ENCODE results near the gene SLC16A4.

The SLC16A4 gene

GRCh38 chr1:110430366-110430765, 39.5 kb upstream of the SLC16A4 start:
- H3K27ac ChIP-seq: no peak overlapping the region
- TF ChIP-seq CTCF (conservative IDR thresholded peaks at IDR 0.05): no peak
- TF ChIP-seq ZFX (IDR thresholded peaks at IDR 0.05): no peak

GRCh38 chr1:110428946-110429345, 38.1 kb upstream of the SLC16A4 start:
- no peak overlapping the region for H3K27ac ChIP-seq
- TF ChIP-seq ZFX (IDR thresholded peaks at IDR 0.05): no peak
- no peak for TF ChIP-seq CTCF (conservative IDR thresholded peaks at IDR 0.05)

- H3K27ac ChIP-seq: no peak overlapping the region
- TF ChIP-seq ZFX (IDR thresholded peaks at IDR 0.05): no peak
- no peak for TF ChIP-seq CTCF (conservative IDR thresholded peaks at IDR 0.05)
These were observed 36.0 kb upstream of the SLC16A4 start for GRCh38 chr1:110426854-110427253.

GRCh38 chr1:110425612-110426152, 34.9 kb upstream of the SLC16A4 start:
- H3K27ac ChIP-seq: no peak overlapping the region
- no peak for TF ChIP-seq CTCF (conservative IDR thresholded peaks at IDR 0.05)
- no peak for TF ChIP-seq ZFX (IDR thresholded peaks at IDR 0.05)

- TF ChIP-seq ZFX (IDR thresholded peaks at IDR 0.05) (no peak), CTCF (conservative IDR thresholded peaks at IDR 0.05) (no peak)
- H3K27ac ChIP-seq: no peak overlapping the region
These were observed 34.1 kb upstream of the SLC16A4 start for GRCh38 chr1:110424699-110425611.

GRCh38 chr1:110420874-110421793, 30.3 kb upstream of the SLC16A4 start:
- no peak overlapping the region for H3K27ac ChIP-seq
- no peak for TF ChIP-seq CTCF (conservative IDR thresholded peaks at IDR 0.05)
- no peak for TF ChIP-seq ZFX (IDR thresholded peaks at IDR 0.05)

Measured in C4-2B (cell line).